A673 (cell line): ENCODE measurements around the gene CTNNA2.

Experiments used
- EZH2 ChIP-seq: fragments of 200-600 bp; sonication (generic); IDR thresholded peaks from 2 replicates; pipeline ENCODE4 v1.6.1; 2017; ENCODE audit warnings: borderline replicate concordance, low read depth, mild to moderate bottlenecking, mixed read lengths, antibody characterized with exemption, low read length; ENCODE audit not compliant: poor library complexity, severe bottlenecking
- TF ChIP-seq, protein P1 (sequence below): fragments of 300-800, 200-600 bp; sonication (generic); conservative IDR thresholded peaks from 2 replicates; pipeline ENCODE4 v1.5.1; 2017; ENCODE audit warnings: low read depth, mild to moderate bottlenecking, antibody characterized with exemption, low read length, moderate library complexity, mixed read lengths

DNA sequence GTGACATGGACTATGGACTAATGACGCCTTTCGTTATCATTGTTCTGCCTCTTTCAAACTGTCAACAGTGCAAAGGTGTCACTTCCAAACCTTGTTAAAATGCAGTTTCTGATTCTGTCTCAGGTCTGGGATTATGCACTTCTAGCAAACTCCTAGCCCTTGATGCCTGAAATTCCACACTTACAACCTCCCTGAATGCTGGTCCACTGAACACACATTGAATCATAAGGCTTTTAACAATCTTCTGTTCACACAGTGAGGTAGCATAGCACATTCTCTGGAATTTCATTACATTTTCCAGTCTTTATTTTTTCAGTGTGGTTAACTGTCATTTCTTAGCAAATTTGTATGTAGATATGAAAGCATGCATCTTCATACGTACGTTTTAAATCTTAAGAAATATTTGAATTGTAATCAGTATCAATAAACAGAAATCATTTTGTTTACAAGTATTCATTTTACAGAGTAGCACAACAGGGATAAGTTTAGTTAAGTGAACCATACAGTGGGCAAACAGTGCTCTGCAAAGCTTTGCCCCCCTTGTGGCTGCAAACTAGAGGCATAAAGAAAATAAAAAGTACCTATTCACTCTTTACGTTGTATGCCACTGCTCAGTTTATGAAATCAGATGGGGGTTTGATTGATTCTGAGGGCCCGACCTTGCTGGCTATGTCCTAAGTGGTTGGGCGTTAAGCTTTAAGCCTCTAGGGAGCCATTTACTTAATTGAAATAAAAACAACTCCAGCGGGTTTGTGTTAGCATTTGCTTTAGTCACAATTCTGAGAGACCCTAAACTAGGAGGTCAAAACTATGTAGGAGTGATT lies 540.9 kb downstream of the CTNNA2 start:
- TF ChIP-seq, protein P1, sequence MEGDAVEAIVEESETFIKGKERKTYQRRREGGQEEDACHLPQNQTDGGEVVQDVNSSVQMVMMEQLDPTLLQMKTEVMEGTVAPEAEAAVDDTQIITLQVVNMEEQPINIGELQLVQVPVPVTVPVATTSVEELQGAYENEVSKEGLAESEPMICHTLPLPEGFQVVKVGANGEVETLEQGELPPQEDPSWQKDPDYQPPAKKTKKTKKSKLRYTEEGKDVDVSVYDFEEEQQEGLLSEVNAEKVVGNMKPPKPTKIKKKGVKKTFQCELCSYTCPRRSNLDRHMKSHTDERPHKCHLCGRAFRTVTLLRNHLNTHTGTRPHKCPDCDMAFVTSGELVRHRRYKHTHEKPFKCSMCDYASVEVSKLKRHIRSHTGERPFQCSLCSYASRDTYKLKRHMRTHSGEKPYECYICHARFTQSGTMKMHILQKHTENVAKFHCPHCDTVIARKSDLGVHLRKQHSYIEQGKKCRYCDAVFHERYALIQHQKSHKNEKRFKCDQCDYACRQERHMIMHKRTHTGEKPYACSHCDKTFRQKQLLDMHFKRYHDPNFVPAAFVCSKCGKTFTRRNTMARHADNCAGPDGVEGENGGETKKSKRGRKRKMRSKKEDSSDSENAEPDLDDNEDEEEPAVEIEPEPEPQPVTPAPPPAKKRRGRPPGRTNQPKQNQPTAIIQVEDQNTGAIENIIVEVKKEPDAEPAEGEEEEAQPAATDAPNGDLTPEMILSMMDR = no peak
- TF ChIP-seq EZH2 = no peak
